Ascending aorta (tissue), 2 donors: Measurements from ENCODE around the gene CELA1. TPM values are rescaled to one million over a fixed set of nuclear protein-coding genes. Genes with fewer than 3 reads are reported as not detected.
A peak's percentile ranks its signal among the peaks of the same experiment; 100 is the strongest.

ENCODE experiments used
- DNase-seq, 2 donors: peaks; one replicate each; pipeline ENCODE4 v3.0.0-alpha.2; 2019; ENCODE audit warnings: low spot score in 2 of 2
- H3K27ac ChIP-seq, 2 donors: fragments of 200-600 bp; sonication (generic); one replicate each; pipeline ENCODE4 v1.5.1; 2016 to 2017; ENCODE audit warnings: mild to moderate bottlenecking in 1 of 2
- H3K27me3 ChIP-seq: fragments of 200-600 bp; sonication (generic); one replicate; pipeline ENCODE4 v1.5.1; 2017
- H3K36me3 ChIP-seq, 2 donors: fragments of 200-600 bp; sonication (generic); one replicate each; pipeline ENCODE4 v1.5.1; 2016
- H3K4me1 ChIP-seq, 2 donors: fragments of 200-600 bp; sonication (generic); one replicate each; pipeline ENCODE4 v1.5.1; 2016 to 2017; ENCODE audit warnings: mild to moderate bottlenecking in 1 of 2
- H3K4me3 ChIP-seq, 2 donors: fragments of 200-600 bp; sonication (generic); one replicate each; pipeline ENCODE4 v1.5.1; 2016 to 2017; ENCODE audit warnings: mild to moderate bottlenecking in 1 of 2
- H3K9me3 ChIP-seq, 2 donors: fragments of 200-600 bp; sonication (generic); one replicate each; pipeline ENCODE4 v1.5.1; 2016
- CTCF ChIP-seq, 3 experiments: fragments of 200-600 bp in 2 of 3; fragments of 450-650 bp in 1 of 3; sonication (generic) in 2 of 3; IDR thresholded peaks; one replicate each; pipeline ENCODE4 v1.5.1; 2016 to 2019; ENCODE audit warnings: antibody characterized with exemption in 3 of 3, mild to moderate bottlenecking in 1 of 3, moderate library complexity in 1 of 3
- intact Hi-C: fragments of 100-400 bp; cut with DNase I; formaldehyde crosslinking; loops from one replicate; pipeline ENCODE4 v1.15.1; 2023
- total RNA-seq: library from RNA; depleted of rRNA; stranded (reverse); fragments of >200 nt; gene quantifications from one replicate; pipeline ENCODE4 v1.1.0, GENCODE V29; 2016

The CELA1 gene
- total RNA-seq, 1 donor from 2014 or later, result not detected

- Histone ChIP-seq H3K27ac (no peak overlapping the region), H3K36me3 (no peaks in the 10 kb centered on the region), H3K4me3 (no peak overlapping the region), H3K27me3 (no peaks in the 10 kb centered on the region), H3K4me1 (no peaks in the 10 kb centered on the region), H3K9me3 (no peaks in the 10 kb centered on the region)
- intact Hi-C loops, result no loop called here
- no peak for DNase-seq
- TF ChIP-seq CTCF (IDR thresholded peaks at IDR 0.05), result no peak
Observed at GRCh38 chr12:51330186-51330585, 16.3 kb downstream of the CELA1 start.

GRCh38 chr12:51329742-51330141, 16.7 kb downstream of the CELA1 start:
- Histone ChIP-seq H3K27me3 (no peaks in the 10 kb centered on the region), H3K27ac (no peak overlapping the region), H3K9me3 (no peaks in the 10 kb centered on the region), H3K36me3 (no peaks in the 10 kb centered on the region), H3K4me1 (no peaks in the 10 kb centered on the region), H3K4me3 (no peak overlapping the region)
- intact Hi-C loops, result no loop called here
- no peak for DNase-seq
- no peak for TF ChIP-seq CTCF (IDR thresholded peaks at IDR 0.05)

- intact Hi-C loops, result no loop called here
- H3K4me3 ChIP-seq, result no peak overlapping the region
- no peaks in the 10 kb centered on the region for H3K9me3 ChIP-seq
- H3K27me3 ChIP-seq, result no peaks in the 10 kb centered on the region
- H3K27ac ChIP-seq, result no peak overlapping the region
- no peaks in the 10 kb centered on the region for H3K4me1 ChIP-seq
- TF ChIP-seq CTCF (IDR thresholded peaks at IDR 0.05), result no peak
- no peak for DNase-seq
- no peaks in the 10 kb centered on the region for H3K36me3 ChIP-seq
Observed at GRCh38 chr12:51328587-51328986, 17.9 kb downstream of the CELA1 start.

- Histone ChIP-seq H3K9me3 (no peaks in the 10 kb centered on the region), H3K27ac (peak overlapping the region; percentile 49 to 60), H3K27me3 (no peaks in the 10 kb centered on the region), H3K4me1 (no peaks in the 10 kb centered on the region), H3K36me3 (no peaks in the 10 kb centered on the region), H3K4me3 (no peak overlapping the region)
- DNase-seq, result no peak
- no peak for TF ChIP-seq CTCF (IDR thresholded peaks at IDR 0.05)
- intact Hi-C loops, result no loop called here
Observed at GRCh38 chr12:51326698-51327439, 19.6 kb downstream of the CELA1 start.

GRCh38 chr12:51324953-51325352, 21.5 kb downstream of the CELA1 start:
- intact Hi-C loops, result no loop called here
- TF ChIP-seq CTCF (IDR thresholded peaks at IDR 0.05), result no peak
- no peak overlapping the region for H3K27ac ChIP-seq
- no peaks in the 10 kb centered on the region for H3K4me1 ChIP-seq
- no peaks in the 10 kb centered on the region for H3K36me3 ChIP-seq
- H3K4me3 ChIP-seq, result no peak overlapping the region
- no peaks in the 10 kb centered on the region for H3K9me3 ChIP-seq
- no peak for DNase-seq
- H3K27me3 ChIP-seq, result no peaks in the 10 kb centered on the region
